GM13977 (cell line): Measurements from ENCODE around the gene ATG3.
"Not testable (repeated sequence)": the region's sequence is repeated elsewhere in the genome, so short reads cannot be mapped to it uniquely, and the experiment has no call there.

Experiments
- DNase-seq: peaks from one replicate; pipeline ENCODE4 v3.0.0; 2012; ENCODE audit warnings: low spot score
- in situ Hi-C: fragments of 300-500 bp; cut with MboI; formaldehyde crosslinking; loops from one replicate; pipeline ENCODE4 v1.12.0; 2022; ENCODE audit warnings: low sequenced_read_pairs, low pct_unique_long_range_greater_than_20kb, mixed read lengths, inconsistent platforms; ENCODE audit not compliant: unreplicated experiment
- TF ChIP-seq, protein P1 (sequence below): IDR thresholded peaks from 2 replicates; pipeline ENCODE4 v1.5.1; 2012; ENCODE audit warnings: mild to moderate bottlenecking, control low read depth; ENCODE audit not compliant: insufficient read depth; ENCODE audit errors: extremely low read depth, missing control alignments

ATG3 gene

DNA sequence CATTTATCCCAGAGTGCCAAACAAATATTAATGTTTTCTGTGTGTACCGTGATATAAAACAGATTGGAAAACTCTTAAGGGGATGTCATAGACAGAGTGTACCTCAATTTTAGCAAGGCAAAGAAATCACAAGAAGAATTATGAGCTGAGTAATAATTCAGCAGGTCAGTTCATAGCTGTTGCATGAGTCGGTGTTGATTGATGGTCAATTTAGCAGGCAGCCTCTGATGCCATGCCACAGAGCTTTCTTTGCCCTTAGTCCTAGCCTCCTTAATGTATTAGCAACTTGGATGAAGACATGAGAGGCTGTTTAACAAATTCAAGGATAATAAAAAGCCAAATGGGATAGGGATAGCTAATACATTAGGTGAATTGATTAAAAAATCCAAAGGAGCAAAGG, 6.9 kb upstream of the ATG3 start:
- DNase-seq, result no peak
- in situ Hi-C loops, result no loop called here
- TF ChIP-seq, protein P1, sequence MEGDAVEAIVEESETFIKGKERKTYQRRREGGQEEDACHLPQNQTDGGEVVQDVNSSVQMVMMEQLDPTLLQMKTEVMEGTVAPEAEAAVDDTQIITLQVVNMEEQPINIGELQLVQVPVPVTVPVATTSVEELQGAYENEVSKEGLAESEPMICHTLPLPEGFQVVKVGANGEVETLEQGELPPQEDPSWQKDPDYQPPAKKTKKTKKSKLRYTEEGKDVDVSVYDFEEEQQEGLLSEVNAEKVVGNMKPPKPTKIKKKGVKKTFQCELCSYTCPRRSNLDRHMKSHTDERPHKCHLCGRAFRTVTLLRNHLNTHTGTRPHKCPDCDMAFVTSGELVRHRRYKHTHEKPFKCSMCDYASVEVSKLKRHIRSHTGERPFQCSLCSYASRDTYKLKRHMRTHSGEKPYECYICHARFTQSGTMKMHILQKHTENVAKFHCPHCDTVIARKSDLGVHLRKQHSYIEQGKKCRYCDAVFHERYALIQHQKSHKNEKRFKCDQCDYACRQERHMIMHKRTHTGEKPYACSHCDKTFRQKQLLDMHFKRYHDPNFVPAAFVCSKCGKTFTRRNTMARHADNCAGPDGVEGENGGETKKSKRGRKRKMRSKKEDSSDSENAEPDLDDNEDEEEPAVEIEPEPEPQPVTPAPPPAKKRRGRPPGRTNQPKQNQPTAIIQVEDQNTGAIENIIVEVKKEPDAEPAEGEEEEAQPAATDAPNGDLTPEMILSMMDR, result no peak

DNA sequence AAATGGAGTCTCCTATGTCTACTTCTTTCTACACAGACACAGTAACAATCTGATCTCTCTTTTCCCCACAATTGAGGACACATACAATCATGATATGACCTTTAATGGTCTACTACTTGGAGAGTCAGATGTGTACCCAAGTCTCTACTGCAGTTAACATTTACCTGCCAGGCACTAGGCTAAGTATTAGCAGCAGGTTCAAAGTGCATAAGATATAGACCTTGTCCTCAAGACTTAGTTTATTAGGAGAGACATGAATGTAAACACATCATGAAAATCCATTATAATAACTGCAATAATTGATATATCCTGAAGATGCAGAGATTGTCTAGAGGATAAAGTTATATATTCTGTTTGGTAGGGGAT, 3.2 kb upstream of the ATG3 start:
- TF ChIP-seq, protein P1, result no peak
- in situ Hi-C loops, result no loop called here

DNA sequence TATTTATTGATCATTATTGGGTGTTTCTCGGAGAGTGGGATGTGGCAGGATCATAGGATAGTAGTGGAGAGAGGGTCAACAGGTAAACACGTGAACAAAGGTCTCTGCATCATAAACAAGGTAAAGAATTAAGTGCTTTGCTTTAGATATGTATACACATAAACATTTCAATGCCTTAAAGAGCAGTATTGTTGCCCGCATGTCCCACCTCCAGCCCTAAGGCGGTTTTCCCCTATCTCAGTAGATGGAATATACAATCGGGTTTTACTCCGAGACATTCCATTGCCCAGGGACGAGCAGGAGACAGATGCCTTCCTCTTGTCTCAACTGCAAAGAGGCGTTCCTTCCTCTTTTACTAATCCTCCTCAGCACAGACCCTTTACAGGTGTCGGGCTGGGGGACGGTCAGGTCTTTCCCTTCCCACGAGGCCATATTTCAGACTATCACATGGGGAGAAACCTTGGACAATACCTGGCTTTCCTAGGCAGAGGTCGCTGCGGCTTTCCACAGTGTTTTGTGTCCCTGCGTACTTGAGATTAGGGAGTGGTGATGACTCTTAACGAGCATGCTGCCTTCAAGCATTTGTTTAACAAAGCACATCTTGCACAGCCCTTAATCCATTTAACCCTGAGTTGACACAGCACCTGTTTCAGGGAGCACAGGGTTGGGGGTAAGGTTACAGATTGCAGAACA, 2.6 kb upstream of the ATG3 start:
- in situ Hi-C loops, DNase-seq: not testable (repeated sequence)

More for the DNA sequence above, 3.2 kb upstream of the ATG3 start:
- DNase-seq, result no peak

DNA sequence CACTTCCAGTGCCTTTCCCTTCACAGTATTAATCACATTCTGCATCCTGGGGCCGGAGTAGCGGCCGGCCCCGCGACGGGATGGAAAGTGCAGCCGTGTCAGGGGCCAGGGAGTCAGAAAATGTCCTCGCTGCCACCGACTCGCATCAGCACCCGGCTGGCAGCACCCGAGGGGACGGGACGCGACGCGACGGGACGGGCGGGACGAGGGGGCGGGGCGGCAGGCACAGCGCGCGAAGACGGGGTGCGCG, 353 bp downstream of the ATG3 start:
- in situ Hi-C loops, result no loop called here
- TF ChIP-seq, protein P1, result no peak
- DNase-seq, result peak; percentile 75

DNA sequence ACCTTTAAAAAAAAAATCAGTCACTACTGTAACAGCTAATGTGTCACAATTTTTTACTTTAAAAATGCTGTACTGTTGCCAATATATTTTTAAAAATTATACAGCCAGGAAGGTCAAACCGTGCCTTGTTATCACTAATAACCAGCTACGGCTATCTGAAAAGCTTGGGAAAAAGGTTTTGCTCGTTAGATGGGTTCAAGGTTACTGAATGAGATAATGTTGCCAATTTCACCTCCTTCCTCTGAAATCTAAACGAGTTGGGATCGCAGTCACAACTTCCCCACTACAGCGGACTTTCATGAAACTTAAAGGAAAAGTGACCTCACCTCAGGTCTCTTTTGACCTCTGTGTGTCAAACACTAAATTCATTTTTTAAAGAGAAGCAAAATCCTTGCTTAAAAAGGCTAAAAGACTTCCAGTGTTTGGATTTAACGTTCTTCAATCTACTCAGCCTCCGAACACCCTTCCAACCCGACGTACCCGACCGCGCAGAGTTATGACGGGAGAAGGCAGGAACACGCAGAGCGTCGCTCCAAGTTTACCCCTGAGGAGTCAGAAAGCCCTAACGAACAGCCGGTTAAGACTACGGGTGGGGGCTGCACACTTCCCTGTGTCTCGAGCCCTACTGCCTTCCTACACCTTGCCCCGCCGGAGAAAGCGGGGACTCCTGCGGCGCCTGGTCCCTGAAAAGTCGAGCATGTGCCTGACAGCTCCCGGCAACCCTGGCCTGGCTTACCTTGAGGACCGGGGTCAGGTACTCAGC, 860 bp downstream of the ATG3 start:
- DNase-seq, result peak; percentile 61
- in situ Hi-C loops, result no loop called here
- TF ChIP-seq, protein P1, result no peak

DNA sequence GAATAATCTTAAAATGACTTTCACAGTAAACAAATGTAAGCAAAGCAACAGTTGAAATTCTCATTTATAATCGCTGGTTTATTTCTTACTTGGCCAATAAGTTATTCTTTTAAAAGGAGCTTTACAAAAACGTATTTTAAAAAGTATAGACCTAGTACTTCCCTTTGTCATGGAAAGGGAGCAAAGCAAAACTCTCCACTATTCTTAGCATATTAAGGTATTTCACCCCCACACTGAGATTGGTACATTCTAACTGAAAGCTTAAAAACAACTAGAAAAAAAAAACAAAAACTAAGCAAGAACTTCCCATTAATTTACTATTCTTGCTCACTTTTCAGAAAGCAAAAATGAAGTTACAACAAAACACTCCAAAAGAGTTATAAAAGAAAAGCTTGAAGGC, 1.5 kb downstream of the ATG3 start:
- DNase-seq, result no peak
- in situ Hi-C loops, result no loop called here
- TF ChIP-seq, protein P1, result no peak

DNA sequence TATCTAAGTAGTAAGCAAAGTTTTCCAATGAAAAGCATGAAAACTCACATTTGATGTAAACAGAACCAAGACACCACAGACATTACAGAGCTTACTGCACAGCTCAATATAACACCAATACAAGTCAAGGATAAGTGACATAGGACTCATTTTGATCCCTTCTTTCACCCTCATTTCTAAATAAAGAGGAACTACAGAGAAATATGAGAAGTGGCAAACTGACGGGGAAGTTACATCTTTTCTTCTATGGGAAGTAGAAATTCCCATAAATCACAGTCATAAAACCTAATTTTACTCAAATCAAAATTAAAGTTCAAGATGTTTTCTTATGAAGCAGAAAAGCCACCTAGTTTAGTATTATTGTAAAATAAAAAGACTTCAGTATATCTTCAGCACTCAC, 3.8 kb downstream of the ATG3 start:
- DNase-seq, result no peak
- in situ Hi-C loops, result no loop called here
- TF ChIP-seq, protein P1, result no peak
